GM19238 (cell line): ENCODE results near the gene PLXNA2.

Source experiments
- DNase-seq: peaks from one replicate; pipeline ENCODE4 v3.0.0; 2011; ENCODE audit warnings: low spot score; ENCODE audit not compliant: insufficient read length

Gene PLXNA2

DNA sequence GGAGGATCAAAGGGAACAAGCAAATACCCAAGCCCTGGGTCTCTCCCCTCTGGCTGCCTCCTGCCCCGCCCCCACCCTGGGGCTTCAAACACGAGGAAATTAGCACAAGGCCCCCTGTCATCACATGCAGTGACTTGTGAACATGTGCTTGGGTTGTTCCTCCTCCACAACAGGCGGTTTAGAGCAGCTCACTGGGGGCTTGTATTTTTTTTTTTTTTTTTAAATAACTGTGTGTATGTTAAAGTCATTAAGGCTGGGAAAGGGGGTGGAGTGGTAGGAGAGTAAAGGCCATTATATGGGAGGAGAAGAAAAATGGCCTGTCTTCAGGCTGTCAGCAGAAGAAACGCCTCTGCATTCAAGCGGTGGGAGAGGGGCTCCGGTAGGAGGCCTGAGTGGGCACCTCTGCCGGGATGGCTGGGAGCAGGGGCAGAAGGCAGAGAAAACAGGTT, 64.2 kb downstream of the PLXNA2 start:
- no peak for DNase-seq

DNA sequence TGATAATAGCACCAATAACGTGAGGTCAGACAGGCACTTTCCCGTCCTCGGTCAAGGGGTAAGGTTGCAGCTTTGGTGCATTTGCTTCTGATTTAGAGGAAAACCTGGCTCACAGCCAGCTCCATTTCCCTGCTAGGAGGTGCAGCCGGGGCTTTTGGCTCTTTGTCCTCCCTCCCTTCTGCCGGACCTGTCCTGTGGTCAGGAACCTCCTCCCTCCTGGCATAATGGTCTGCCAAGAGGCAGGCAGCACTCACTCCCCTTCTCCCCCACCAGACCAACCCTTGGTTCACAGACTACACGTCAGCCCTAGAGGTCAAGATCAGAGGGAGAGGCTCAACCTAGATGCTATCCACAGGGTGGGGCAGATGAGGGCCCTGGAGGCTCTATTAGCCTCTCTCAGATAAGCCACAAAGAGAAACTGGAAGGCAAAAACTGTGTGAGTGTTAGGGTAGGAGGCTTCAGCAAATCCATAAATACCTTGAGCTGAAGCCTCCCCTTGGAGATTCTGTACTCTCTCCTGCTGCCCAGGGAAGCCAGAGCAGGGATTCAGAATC, 64.8 kb downstream of the PLXNA2 start:
- no peak for DNase-seq

DNA sequence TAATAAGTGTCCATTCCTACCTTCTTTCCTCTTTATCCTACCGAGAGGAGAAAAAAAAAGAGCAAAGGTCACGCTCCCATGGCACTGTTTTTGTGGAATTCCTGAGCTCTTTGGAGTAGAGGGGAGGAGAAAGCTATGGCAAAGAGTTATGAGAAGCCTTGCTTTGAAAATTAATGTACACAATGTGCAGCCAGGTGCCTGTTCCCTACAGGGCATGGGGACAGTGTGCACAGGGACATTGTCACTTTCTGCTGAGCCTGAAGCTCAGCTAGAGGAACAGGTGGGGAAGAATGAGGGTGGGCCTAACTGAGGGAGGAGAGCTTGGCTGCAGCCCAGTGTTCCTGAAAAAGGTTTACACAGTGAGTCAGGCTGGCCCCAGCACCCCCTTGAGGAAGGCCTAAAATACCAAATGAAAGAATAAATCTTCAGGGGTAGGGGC, 66.1 kb downstream of the PLXNA2 start:
- no peak for DNase-seq

DNA sequence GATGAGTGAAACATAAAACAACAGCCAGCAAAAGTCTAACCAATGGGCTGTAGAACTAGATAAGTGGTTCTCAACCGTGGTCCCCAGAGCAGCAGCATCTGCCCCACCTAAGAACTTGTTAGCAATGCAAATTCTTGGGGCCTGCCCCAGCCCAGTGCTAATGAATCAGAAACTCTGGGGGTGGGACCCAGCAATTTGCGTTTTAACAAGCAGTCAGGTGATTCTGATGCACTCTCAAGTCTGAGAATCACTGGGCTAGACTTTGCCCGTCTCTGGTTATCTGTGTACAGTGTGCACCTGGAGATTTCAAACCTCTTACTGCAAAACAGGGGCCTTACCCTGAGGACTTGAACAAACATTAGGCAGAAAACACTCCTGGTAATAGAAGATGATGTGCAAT, 66.5 kb downstream of the PLXNA2 start:
- DNase-seq: no peak

DNA sequence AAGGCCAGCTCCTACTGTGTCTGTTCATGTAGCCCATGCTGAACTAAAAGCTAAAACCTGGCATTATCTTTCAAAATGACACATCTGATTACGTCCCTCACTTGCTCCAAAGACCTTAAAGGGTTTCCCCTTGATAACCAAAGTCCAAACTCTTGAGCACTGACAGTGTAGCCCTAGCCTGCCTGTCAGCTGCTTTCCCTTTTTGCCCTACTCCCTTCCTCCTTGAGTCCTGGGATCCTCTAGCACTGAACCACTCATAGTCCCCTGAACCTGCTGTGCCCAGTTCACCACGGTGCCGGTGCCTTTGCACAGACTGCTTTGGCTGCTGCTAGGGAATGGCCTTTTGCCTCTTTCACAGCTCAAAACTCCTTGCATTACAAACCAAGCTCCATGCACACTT, 67.5 kb downstream of the PLXNA2 start:
- no peak for DNase-seq

DNA sequence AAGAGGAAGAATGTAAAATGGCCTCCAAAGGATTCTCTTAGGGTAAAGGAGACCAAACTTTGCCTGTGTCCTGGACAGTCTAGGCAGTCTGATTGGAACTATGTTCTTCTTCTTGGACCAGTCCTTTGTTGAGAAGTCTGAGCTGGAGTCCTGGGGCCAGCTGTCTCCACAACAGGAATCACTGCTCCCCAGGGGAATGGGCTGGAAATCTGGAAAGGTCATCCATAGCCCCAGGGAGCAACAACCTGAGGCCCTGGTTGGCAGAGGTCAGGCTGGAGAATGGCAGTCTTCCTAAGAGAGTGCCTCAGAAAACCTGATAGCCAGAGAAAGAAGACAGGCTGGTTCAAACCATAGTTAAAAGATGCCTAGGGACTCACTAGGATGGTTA, 68.7 kb downstream of the PLXNA2 start:
- DNase-seq: no peak

DNA sequence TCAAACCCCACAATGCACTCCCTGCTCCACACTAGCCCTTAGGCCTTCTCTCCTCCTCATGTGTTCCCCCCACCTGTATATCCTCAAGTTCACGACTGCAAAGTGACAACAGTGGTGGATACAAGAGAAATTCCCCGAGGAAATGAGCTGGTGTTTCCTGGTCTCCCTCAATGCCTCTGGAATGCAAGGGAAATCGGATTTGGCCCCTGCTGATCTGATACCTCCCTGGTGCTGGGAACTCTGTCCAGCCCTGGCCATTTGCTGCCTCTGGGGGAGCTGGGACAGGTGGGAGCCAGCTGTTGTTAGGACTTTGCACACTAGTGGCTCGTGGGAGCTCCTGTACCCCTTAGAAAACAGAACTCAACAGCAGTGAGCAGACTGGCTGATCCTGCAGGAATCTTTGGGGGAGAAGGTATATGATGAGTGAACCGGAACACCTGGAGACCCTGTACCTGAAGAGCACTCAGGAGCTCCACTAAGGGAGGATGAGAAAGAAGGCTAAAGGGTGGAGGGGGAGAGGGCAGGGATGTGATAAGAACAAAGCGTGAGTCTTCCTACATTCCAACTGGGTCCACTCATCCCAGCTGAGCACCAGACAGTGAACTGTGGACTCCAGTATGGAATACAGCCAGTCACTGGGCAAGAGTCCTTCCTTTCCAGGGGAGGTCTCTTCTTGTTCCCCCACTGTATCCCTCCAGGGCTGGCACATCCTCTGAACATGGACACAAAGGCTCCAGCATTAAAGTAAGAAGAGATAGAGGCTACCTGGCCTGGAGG, 69.3 kb downstream of the PLXNA2 start:
- no peak for DNase-seq

DNA sequence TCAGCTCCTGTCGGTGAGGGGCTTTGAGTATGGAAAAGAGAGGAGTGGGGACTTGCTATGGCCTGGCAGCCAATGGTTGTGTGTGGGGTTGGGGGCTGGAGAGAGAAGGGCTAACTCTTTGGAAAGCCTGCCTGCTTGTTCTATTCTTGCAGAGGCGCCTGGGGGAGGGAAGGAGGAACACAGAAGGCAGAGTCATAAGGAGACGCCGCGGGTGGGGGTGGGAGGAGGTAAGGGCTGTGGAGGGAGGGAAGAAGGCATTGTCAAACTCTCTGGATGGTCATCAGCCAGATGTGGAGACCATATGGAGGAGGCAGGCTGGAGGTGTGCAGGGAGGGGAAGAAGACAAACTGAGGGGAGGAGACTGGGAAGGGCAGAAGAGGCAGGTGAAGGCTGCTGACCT, 70.0 kb downstream of the PLXNA2 start:
- DNase-seq: no peak

DNA sequence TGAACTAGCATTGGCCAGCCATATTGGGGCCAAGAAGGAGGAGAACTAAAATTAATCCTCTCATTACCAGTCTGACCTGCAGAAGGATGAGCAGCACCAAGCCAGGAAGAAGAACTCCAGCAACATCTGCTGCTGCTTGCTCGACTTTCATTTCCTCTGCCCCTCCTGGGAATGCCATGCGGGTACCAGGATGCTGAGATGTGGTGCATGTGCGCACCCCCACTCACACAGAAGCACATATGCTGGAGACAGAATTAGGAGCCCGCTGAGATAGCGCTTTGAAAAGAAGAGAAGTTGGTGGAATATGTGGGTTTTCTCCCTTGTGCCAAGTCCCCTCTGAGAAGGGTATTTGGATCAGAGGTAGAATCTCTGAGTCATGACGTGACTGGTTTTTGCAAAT, 70.4 kb downstream of the PLXNA2 start:
- no peak for DNase-seq

DNA sequence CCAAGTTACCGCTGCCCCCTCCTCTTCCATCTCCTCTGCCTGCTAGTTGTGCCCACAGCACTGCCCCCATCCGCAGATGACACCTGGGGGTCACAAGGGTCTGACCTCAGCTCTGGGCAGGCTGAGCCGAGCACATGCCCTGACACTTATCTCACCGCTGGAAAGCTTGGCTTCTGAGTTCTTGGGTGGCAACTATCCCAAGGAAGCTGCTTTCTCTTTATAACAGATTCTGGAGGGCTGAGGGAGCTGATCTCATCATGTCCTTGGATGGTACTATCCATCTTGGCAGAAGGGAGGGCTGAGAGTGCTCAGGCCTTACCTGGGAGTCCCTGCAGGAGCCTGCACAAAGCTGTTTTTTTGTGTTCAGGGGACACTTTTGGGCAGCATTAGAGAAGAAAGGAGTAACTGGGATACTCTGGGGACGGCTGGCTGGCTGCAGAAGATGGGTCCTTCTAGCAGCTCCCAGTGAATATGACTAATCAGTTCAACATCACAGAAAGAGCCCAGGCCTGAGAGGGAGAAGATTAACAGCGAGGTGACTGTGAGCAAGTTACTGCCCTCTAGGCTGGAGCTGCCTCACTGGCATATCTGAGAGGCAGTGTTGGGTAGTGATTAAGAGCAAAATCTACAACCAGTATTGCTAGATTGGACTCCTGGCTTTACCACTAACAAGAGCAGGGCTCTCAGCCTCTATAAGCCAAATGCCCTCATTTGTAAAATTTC, 71.6 kb downstream of the PLXNA2 start:
- no peak for DNase-seq

DNA sequence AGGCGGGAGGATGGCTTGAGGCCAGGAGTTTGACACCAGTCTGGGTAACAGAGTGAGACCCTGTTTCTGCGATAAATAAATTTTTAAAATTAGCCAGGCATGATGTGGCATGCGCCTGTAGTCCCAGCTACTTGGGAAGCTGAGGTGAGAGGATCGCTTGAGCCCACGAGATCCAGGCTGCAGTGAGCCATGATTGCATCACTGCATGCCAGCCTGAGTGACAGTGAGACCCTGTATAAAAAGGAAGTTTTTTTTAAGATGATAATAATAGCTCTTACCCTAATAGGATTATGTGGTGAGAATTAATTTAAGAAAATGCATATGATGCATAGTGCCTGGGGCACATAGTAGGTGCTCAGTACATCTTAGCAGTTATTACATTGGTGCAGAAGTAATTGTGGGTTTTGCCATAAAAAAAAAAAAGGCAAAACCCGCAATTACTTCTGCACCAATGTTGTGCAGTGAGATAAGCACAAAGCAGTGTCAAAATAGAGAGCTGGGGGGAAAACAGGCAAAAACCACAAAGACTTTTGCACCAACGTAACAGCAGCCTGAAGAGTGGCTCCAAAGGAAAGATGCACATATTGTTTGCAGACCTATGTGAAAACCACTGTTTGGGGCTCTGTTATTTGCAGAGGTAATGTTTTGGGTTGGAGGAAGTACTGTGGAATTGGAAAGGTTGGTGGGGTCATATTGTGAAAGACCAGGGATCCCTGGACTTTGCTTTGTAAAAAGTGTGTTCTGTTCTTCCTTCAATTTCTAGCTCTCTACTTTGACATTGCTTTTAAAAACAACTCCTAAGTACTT, 72.4 kb downstream of the PLXNA2 start:
- no peak for DNase-seq

DNA sequence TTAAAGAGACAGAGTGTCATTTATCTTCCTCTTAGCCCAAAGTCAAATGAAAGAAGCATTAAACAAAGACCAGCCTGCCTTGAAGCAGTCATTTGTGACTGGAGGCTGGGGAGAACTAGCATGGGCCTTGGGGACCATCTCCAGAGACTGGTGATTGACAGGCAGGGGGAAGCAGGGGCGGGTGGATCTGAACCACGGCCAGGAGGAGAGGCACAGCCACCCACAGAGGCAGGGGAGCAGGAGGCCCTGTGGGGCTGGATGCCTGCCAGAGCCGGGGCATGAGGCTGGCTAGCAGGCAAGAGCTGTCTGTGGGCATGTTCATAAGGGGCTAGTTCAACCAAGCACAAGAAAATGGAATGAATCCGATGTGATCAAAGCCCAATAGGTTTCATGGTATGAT, 73.9 kb downstream of the PLXNA2 start:
- DNase-seq: no peak

DNA sequence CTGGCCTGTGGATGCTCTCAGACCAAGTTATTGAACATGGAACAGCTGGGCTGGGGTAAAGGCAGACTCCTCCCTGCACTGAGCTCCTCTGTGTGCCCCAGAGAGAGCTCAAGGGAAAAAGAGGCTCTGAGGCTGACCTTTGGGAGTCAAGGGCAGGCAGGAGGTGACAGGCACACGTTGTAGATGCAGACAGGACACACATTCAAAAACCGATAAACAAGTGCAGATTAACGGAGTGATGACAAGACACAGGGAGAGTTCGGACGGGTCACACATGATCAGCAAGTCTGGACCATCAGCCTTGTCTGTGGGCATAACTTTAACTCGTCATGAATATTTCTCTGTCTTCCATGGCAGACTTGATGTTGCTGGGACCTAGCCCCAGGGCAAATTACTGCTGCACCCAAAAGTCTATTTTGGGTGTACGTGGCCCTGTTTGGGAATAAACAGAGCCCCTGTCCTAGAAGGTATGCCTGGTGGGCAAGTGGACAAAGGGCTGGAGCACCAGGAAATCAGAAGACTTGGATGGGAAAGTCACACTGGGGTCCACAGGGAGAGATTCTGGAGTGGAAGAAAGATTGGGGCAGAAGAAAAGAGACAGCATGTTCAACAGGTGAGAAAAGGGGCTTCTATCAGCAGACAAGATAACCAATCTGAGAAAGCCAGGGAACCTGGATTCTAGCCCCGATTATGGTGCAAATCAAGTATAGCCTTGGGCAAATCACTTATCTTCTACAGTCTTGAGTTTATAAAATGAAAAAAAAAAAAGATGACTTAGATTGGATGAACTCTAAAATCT, 74.9 kb downstream of the PLXNA2 start:
- DNase-seq: no peak

DNA sequence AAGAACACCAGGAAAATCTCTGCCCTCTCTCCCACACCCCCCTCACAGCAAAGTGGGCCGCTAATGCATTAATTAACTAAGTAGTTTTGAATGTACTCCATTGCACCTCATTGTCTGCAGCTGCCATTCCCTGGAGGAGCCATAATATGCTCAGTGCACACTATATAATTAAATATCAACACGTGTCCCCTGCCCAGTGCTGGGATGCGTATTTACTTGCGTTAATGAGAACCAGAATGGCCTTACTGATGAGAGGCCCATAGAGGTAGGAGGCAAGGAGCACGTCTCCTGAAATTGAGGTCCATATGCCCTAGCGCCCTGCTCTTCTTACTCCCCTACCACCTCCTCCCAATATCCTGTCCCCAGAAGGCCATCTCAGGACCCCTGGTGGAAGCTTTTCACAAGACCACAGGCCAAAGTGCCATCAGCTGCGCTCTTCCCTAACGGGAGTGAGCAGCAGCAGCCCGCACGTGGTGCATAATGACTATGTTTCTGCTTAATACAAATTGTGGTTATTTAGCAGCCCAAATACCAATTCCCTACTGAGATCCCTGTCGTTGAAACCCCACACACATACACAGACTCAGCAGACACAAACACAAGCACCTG, 76.8 kb downstream of the PLXNA2 start:
- DNase-seq: no peak

DNA sequence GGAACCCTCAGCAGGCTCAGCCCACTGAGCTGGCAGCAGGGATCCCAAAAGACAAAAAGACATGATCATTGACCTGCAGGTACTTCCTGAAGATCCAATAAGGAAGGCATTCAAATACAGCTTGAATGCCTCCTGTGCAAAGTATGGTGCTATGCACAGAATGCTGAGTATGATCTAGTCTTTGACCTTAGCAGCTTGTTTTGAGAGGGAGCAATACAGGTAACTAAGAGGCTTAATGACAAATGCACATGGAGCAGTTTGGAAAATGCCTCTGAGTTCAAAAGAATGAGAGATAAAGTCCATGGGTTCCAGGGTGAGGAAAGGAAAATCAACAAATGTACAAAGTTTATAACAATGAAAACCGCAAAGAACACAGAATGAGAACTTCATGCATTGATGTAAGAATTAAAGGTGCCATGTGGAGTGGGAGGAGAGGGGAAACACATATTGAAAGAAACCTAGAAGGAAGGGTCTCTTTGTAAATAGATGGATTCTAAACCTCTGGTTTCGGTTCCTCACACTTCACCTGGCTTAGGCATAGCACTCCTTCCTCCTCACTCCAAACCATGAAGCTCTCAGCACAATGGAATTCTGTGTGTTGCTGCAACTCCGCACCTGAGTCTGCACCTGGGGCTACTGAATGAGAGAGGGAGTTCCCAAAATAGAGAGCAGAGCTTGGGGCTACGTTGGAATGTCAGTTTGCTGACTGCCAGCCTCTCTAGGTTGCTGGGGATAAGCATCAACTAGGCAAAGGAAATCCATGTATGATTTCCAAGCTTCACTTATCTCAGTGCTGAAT, 77.6 kb downstream of the PLXNA2 start:
- no peak for DNase-seq

DNA sequence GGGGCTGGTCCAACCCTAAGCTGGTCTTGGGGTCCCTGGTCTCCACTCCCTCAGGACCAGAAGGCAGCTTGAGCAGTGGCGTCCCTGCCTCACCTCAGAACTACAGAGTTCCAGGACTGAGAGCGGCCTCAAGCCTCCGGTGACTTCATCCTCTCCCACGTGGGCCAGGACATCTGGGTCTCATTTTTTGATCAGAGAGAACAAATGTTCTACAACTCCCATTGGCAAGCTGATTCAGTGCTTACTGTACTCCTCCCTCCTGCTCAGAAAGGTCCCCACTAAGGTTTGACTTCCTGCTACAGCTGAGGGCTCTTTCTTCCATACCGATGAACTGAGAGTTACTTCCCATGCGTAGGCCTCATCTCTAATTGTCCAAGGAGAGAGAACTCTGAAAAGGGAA, 78.5 kb downstream of the PLXNA2 start:
- no peak for DNase-seq

DNA sequence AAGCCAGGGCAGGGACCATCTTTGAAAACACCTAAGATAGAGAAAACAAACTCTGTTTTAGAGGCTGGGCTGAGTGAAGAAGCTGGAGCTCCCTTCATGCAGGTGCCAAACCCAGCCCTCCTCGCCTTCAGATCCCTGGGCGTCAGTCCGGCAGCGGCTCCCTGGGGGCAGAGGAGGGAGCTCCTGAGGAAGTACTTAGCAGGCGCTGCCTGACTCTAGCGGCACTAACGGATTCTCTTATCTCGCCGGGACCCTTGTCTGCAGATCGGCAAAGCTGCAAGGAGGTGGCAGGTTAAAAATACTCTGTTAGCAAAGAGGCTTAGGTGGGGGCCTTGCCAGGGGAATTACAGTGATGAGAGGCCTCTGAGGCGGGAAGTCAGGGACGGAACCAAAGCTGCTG, 79.6 kb downstream of the PLXNA2 start:
- no peak for DNase-seq

DNA sequence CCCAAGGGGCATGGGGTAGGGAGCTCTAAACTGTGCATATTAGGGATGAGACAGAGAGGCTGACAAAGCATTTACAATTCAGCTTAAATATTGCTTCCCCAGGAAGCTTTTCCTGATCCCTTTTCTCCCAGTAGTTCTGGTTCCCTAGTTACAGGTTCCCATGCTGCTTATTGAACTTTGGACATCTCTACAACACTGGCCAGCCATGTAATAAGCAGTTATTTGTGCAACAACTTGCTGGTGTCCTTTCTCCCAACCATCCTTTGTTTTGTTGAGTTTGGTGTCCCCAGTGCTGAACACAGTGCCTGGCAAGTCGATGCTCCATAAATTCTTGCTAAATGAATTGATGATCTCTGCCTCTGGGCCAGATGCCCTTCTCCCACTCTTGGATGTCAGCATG, 80.6 kb downstream of the PLXNA2 start:
- DNase-seq: no peak

DNA sequence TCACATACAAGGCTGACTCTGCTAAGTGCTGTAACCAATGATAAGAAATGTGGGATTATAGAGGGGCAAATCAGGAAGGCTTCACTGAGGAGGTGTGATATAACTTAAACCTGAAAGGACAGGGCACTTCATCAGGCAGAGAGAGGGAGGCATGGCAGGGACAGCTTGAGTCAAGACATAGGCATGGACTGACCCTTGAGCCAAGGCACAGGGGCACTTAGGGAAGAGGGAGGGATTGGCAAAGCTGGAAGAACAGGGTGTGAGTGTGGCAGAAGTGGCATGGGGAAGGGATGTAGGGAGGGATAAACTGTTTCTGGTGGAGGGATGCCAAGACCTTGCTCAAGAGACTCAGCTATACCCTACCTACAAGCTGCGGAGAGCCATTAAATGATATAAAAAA, 81.3 kb downstream of the PLXNA2 start:
- no peak for DNase-seq
